ENCODE measurements around the gene UBE2G1. TPM values are rescaled to one million over a fixed set of nuclear protein-coding genes. Genes with fewer than 3 reads are reported as not detected.
"Not testable (repeated sequence)": the region's sequence is repeated elsewhere in the genome, so short reads cannot be mapped to it uniquely, and the experiment has no call there.

The UBE2G1 gene
- total and polyA plus RNA-seq, 8 donors: 4.3 to 29.3 (median 21.6) TPM

- DNase-seq: no peak
- 63 to 68% methylated on average over 3 of the region's 3 CpGs for WGBS, 2 donors
- Histone ChIP-seq H3K4me3 (no peak overlapping the region), H3K4me1 (peaks cover 6 to 13% (median 10%) of the 10 kb centered on the region in 3 donors), H3K27me3 (no peaks in the 10 kb centered on the region), H3K36me3 (no peaks in the 10 kb centered on the region), H3K27ac (no peak overlapping the region), H3K9me3 (no peaks in the 10 kb centered on the region)
- no peak for ATAC-seq
- intact Hi-C loops (cut with DNase I): no loop called here
- TF ChIP-seq CTCF (IDR thresholded peaks at IDR 0.05): no peak
- FAIRE-seq: no peak
These were observed 9.3 kb downstream of the UBE2G1 start for GRCh38 chr17:4357030-4357628.

- Histone ChIP-seq H3K27ac (no peak overlapping the region), H3K36me3 (no peaks in the 10 kb centered on the region), H3K9me3 (no peaks in the 10 kb centered on the region), H3K4me3 (no peak overlapping the region), H3K4me1 (peaks cover 6 to 10% (median 9%) of the 10 kb centered on the region in 3 donors), H3K27me3 (no peaks in the 10 kb centered on the region)
- WGBS, 2 donors: 78 to 85% methylated on average over 11 of the region's 11 CpGs
- ATAC-seq: no peak
- TF ChIP-seq CTCF (IDR thresholded peaks at IDR 0.05): no peak
- intact Hi-C loops (cut with DNase I): no loop called here
- DNase-seq: peak in 1 of 6 donors; percentile 42
- FAIRE-seq: no peak
These were observed 11.5 kb downstream of the UBE2G1 start for GRCh38 chr17:4354862-4355514.

- intact Hi-C loops (cut with DNase I): no loop called here
These were observed 12.3 kb downstream of the UBE2G1 start for GRCh38 chr17:4354206-4354605.

GRCh38 chr17:4350214-4350613 lies 16.3 kb downstream of the UBE2G1 start:
- intact Hi-C loops (cut with DNase I): not testable (repeated sequence)

More at GRCh38 chr17:4354206-4354605, 12.3 kb downstream of the UBE2G1 start:
- no peaks in the 10 kb centered on the region for H3K36me3 ChIP-seq
- no peak for FAIRE-seq
- no peak overlapping the region for H3K27ac ChIP-seq
- H3K9me3 ChIP-seq: no peaks in the 10 kb centered on the region
- 45 to 56% methylated on average over 2 of the region's 2 CpGs for WGBS, 2 donors
- TF ChIP-seq CTCF (IDR thresholded peaks at IDR 0.05): no peak
- DNase-seq: no peak
- no peaks in the 10 kb centered on the region for H3K27me3 ChIP-seq
- H3K4me3 ChIP-seq: no peak overlapping the region
- ATAC-seq: no peak
- peaks cover 3 to 7% (median 6%) of the 10 kb centered on the region in 3 donors for H3K4me1 ChIP-seq

GRCh38 chr17:4345581-4346252 lies 20.8 kb downstream of the UBE2G1 start:
- intact Hi-C loops (cut with DNase I): no loop called here
- Histone ChIP-seq H3K27ac (no peak overlapping the region), H3K9me3 (no peaks in the 10 kb centered on the region), H3K4me3 (no peak overlapping the region), H3K36me3 (no peaks in the 10 kb centered on the region), H3K4me1 (peaks cover 0 to 13% (median 8%) of the 10 kb centered on the region in 3 donors), H3K27me3 (no peaks in the 10 kb centered on the region)
- DNase-seq: no peak
- 68 to 72% methylated on average over 2 of the region's 2 CpGs for WGBS, 2 donors
- no peak for TF ChIP-seq CTCF (IDR thresholded peaks at IDR 0.05)
- no peak for ATAC-seq
- FAIRE-seq: no peak

More at GRCh38 chr17:4350214-4350613, 16.3 kb downstream of the UBE2G1 start:
- not testable (repeated sequence) for H3K27ac ChIP-seq, H3K9me3 ChIP-seq, ATAC-seq, H3K4me1 ChIP-seq, FAIRE-seq, H3K27me3 ChIP-seq, H3K4me3 ChIP-seq, DNase-seq, H3K36me3 ChIP-seq
- 94 to 100% methylated on average over 2 of the region's 2 CpGs for WGBS, 2 donors

Measured in pancreas (tissue), 10 donors.